Psoas muscle (tissue), 8 donors: ENCODE results near the gene HBG2. TPM values are rescaled to one million over a fixed set of nuclear protein-coding genes. Genes with fewer than 3 reads are reported as not detected.
"Not testable (repeated sequence)": the region's sequence is repeated elsewhere in the genome, so short reads cannot be mapped to it uniquely, and the experiment has no call there.

Experiments used
- ATAC-seq, 4 donors: fragments of 200-7000 bp; cut with Tn5 transposase; one replicate each; pipeline ENCODE4 v1.9.1; 2020; ENCODE audit warnings: moderate library complexity in 3 of 4, mild to moderate bottlenecking in 2 of 4
- DNase-seq, 2 donors: peaks; one replicate each; pipeline ENCODE4 v3.0.0-alpha.2; 2020
- H3K27ac ChIP-seq: fragments of 200-600 bp; one replicate; pipeline ENCODE4 v1.8.0; 2022
- H3K27me3 ChIP-seq, 3 donors: fragments of 200-600 bp in 1 of 3; one replicate each; pipeline versions ENCODE4 v1.6.1 to v1.8.0; 2013 to 2022; ENCODE audit warnings: low read length in 2 of 3, mild to moderate bottlenecking in 2 of 3, moderate library complexity in 1 of 3; ENCODE audit not compliant: insufficient read depth in 3 of 3
- H3K36me3 ChIP-seq, 2 donors: fragments of 200-600 bp in 1 of 2; one replicate each; pipeline versions ENCODE4 v1.6.1 to v1.8.0; 2013 to 2022; ENCODE audit warnings: low read depth in 1 of 2, mild to moderate bottlenecking in 1 of 2, moderate library complexity in 1 of 2; ENCODE audit not compliant: insufficient read depth in 1 of 2
- H3K4me1 ChIP-seq: fragments of 200-600 bp; one replicate; pipeline ENCODE4 v1.8.0; 2022
- H3K4me3 ChIP-seq: fragments of 200-600 bp; one replicate; pipeline ENCODE4 v1.8.0; 2022; ENCODE audit warnings: mild to moderate bottlenecking
- H3K9me3 ChIP-seq: fragments of 200-600 bp; one replicate; pipeline ENCODE4 v1.8.0; 2022
- WGBS, 3 donors: extraction: QIAGEN DNeasy Blood & Tissue Kit; methylation state at CpG; one replicate each; pipeline versions ENCODE4 v1.1.6 to v1.1.7; 2013; 5-methylcytosine and 5-hydroxymethylcytosine counted together
- intact Hi-C, 2 donors: fragments of 100-400 bp; cut with DNase I; formaldehyde crosslinking; loops; one replicate each; pipeline versions ENCODE4 v1.11.0 to v1.14.2; 2022
- long read RNA-seq, 2 donors: library from polyadenylated mRNA; unstranded; transcript quantifications; one replicate each; pipeline ENCODE4 v2.0.0, GENCODE V29; 2021
- polyA plus RNA-seq, 3 donors: library from polyadenylated mRNA; stranded (reverse); fragments of 200-250 nt; gene quantifications; one replicate each; pipeline ENCODE4 v1.2.3, GENCODE V29; 2013
- total RNA-seq, 4 donors: library from RNA; stranded (reverse); fragmentation: NEBNext Ultra II Directional in 2 of 4; extraction: Animal tissue kit (Norgen Biotek cat#: 25700) in 2 of 4; gene quantifications; one replicate each; pipeline versions ENCODE4 v1.2.1 to v1.2.4, GENCODE V29; 2021 to 2023
- TF ChIP-seq, protein P1 (sequence below): fragments of 200-600 bp; IDR thresholded peaks from one replicate; pipeline ENCODE4 v1.8.0; 2022; ENCODE audit warnings: antibody characterized with exemption
- donor health status: healthy with polysubstance abuse.
- donor health status: DM: no; HTN: no; CAD: no; lungs with moderate emphysema.
- donor health status: Bipolar disorder and iron deficiency.
- donor health status: healthy.
- donor health status: DM: yes; HTN: yes; CAD: no.
- donor health status: DM: no; HTN: no; CAD: no.
- donor health status: DM: no; HTN: no; CAD: no.
- donor health status: DM: yes; HTN: yes; CAD: no.

HBG2 gene
- 1 to 10 TPM in 1 of 4 donors, not detected in 3; 1.0 TPM for total RNA-seq
- polyA plus RNA-seq = not detected
- long read RNA-seq, donor 1 = 0 reads
- long read RNA-seq, donor 2 = 0 reads

DNA sequence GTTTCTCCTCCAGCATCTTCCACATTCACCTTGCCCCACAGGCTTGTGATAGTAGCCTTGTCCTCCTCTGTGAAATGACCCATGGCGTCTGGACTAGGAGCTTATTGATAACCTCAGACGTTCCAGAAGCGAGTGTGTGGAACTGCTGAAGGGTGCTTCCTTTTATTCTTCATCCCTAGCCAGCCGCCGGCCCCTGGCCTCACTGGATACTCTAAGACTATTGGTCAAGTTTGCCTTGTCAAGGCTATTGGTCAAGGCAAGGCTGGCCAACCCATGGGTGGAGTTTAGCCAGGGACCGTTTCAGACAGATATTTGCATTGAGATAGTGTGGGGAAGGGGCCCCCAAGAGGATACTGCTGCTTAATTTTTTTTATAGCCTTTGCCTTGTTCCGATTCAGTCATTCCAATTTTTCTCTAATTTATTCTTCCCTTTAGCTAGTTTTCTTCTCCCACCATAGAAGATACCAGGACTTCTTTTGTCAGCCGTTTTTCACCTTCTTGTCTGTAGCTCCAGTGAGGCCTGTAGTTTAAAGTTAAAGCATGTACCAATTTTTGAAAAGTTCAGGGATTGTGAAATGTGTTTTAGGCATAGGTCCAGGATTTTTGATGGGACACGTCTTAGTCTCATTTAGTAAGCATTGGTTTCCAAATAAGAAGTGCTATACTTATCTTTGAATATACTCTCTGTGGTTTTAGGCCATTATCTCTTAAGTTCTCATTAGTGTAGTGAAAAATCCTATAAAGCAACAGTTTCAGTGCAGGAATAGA is at the start of gene HBG2:
HBG2 (minus strand) TSS at position 136 of the 768 bp plus-strand sequence; CDS start at position 83, 53 bp downstream.
- H3K27me3 ChIP-seq, DNase-seq, H3K4me1 ChIP-seq, H3K36me3 ChIP-seq, ATAC-seq, intact Hi-C loops, H3K9me3 ChIP-seq, H3K27ac ChIP-seq, H3K4me3 ChIP-seq: not testable (repeated sequence)
- 67 to 75% (median 67%) methylated on average over 4 of the region's 9 CpGs for WGBS, 3 donors

DNA sequence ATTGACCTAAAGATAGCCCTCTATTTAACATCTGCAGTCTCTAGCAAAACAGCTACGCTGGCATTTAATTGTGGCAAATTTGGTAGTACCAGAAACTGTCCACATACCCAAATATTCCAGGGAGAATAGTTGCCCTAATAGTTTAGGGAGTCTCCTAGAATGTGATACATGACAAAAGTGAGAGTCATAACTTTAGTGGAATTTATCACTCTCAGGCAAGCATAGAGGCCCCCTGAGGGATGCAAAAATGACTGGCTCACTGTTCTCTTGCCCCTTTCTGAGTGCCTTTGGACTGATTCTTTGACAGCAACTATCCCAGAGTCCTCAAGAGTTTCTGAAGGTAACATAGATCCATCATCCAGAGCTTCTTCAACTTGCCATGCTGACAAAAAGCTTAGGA is 49.5 kb upstream of the HBG2 start:
- TF ChIP-seq, protein P1, sequence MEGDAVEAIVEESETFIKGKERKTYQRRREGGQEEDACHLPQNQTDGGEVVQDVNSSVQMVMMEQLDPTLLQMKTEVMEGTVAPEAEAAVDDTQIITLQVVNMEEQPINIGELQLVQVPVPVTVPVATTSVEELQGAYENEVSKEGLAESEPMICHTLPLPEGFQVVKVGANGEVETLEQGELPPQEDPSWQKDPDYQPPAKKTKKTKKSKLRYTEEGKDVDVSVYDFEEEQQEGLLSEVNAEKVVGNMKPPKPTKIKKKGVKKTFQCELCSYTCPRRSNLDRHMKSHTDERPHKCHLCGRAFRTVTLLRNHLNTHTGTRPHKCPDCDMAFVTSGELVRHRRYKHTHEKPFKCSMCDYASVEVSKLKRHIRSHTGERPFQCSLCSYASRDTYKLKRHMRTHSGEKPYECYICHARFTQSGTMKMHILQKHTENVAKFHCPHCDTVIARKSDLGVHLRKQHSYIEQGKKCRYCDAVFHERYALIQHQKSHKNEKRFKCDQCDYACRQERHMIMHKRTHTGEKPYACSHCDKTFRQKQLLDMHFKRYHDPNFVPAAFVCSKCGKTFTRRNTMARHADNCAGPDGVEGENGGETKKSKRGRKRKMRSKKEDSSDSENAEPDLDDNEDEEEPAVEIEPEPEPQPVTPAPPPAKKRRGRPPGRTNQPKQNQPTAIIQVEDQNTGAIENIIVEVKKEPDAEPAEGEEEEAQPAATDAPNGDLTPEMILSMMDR = no peak
- ATAC-seq (no peak), DNase-seq (no peak)
- intact Hi-C loops = no loop called here
- Histone ChIP-seq H3K36me3 (no peaks in the 10 kb centered on the region), H3K27ac (no peak overlapping the region), H3K4me3 (no peak overlapping the region), H3K27me3 (no peaks in the 10 kb centered on the region), H3K9me3 (no peaks in the 10 kb centered on the region), H3K4me1 (no peaks in the 10 kb centered on the region)
- 36 to 98% (median 91%) methylated on average over 1 of the region's 1 CpG for WGBS, 3 donors

DNA sequence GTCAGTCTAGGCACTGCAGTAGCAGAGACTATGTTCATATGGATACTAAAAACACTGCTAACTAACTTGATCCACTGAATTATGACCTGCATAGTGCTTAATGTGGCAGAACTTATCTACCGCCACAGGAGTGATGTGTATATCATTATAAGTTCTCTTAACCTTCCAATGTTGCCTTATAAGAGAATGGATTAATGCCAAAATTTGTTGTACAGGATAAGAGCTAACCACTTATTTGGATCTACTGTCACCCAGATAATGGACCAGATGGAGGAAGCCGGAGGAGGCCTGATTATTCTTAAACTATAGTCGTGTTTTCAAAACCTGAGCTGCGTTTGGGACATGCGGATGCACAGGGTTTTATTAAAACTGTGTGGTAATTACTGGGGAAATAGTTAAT is 49.0 kb upstream of the HBG2 start:
- WGBS, 3 donors = 69 to 76% (median 73%) methylated on average over 5 of the region's 5 CpGs
- Histone ChIP-seq H3K36me3 (no peaks in the 10 kb centered on the region), H3K4me1 (no peaks in the 10 kb centered on the region), H3K9me3 (no peaks in the 10 kb centered on the region), H3K27ac (no peak overlapping the region), H3K27me3 (no peaks in the 10 kb centered on the region), H3K4me3 (no peak overlapping the region)
- intact Hi-C loops = no loop called here
- TF ChIP-seq, protein P1 = no peak
- ATAC-seq (no peak), DNase-seq (no peak)

DNA sequence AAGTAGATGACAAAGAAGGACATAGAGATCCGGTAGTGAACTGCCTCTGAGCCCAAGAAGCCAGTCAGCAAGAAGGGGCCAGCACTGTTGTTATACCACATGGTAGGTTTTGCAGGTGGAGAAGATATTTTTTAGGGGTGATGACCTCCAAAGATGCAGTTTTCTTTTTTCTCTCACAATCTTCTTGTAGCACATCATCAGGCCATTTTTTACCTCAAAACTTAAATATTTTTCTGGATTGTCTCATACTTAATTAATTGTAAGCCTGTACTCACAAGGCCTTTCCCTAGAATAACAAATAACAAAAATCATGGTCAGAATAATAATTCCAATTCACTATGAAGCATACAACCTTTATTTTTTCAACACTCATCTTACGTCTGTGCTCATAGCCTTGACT is 47.3 kb upstream of the HBG2 start, which contains the start of gene OR51B4:
OR51B4 (minus strand) TSS at position 101 of the 400 bp plus-strand sequence; CDS start at position 101, 0 bp downstream.
- TF ChIP-seq, protein P1 = no peak
- intact Hi-C loops = no loop called here

DNA sequence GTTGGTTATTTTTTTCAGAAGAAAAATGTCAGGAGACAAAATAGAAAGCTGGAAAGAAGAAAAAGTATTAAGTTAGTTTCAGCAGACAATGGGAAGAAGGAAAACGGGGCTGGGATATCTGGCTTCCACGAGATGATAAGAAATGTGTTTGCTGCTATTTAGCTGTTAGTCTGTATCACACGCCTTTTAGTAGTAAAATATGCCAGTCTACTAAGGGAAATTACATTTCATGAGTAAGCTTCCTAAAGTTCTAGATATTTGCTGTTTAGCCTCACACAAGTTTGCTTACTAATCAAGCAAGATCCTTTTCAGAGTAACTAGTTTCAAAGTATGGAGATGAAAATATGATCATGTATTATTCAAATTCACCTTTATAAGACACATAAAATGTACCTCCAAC is 45.7 kb upstream of the HBG2 start:
- TF ChIP-seq, protein P1 = no peak
- 67 to 84% (median 82%) methylated on average over 3 of the region's 3 CpGs for WGBS, 3 donors
- Histone ChIP-seq H3K4me3 (no peak overlapping the region), H3K27me3 (no peaks in the 10 kb centered on the region), H3K4me1 (no peaks in the 10 kb centered on the region), H3K9me3 (no peaks in the 10 kb centered on the region), H3K27ac (no peak overlapping the region), H3K36me3 (no peaks in the 10 kb centered on the region)
- DNase-seq (no peak), ATAC-seq (no peak)
- intact Hi-C loops = no loop called here

More for the DNA sequence above, 47.3 kb upstream of the HBG2 start, which contains the start of gene OR51B4:
- no peak for DNase-seq
- H3K36me3 ChIP-seq = no peaks in the 10 kb centered on the region
- H3K9me3 ChIP-seq = no peaks in the 10 kb centered on the region
- WGBS, 3 donors = 88 to 91% (median 88%) methylated on average over 2 of the region's 2 CpGs
- H3K4me1 ChIP-seq = no peaks in the 10 kb centered on the region
- no peak within 1 kb of the TSS for H3K4me3 ChIP-seq
- no peak for ATAC-seq
- no peak within 1 kb of the TSS for H3K27ac ChIP-seq
- H3K27me3 ChIP-seq = no peaks in the 10 kb centered on the region
